SK-N-SH (cell line): Measurements from ENCODE around the gene ORM1. TPM values are rescaled to one million over a fixed set of nuclear protein-coding genes. Genes with fewer than 3 reads are reported as not detected.

Source experiments
- CTCF ChIA-PET: fragments of 300-600, 350-600 bp; formaldehyde crosslinking; extraction: SDS; loops from one replicate; lab custom pipeline; 2021; lab: Yijun Ruan, JAX
- POLR2A ChIA-PET: fragments of 350-600 bp; sonication (Branson Sonifier 250); formaldehyde crosslinking; extraction: SDS; loops from one replicate; lab custom pipeline; 2020; ENCODE audit warnings: antibody characterized with exemption, inconsistent platforms; lab: Yijun Ruan, JAX
- DNase-seq: peaks from one replicate; pipeline ENCODE4 v3.0.0; 2012
- H2AFZ ChIP-seq: fragments of 200-600 bp; sonication (generic); 2 replicates; pipeline ENCODE4 v1.8.1; 2016; ENCODE audit warnings: antibody characterized with exemption, mild to moderate bottlenecking, low read depth
- H3F3A ChIP-seq: fragments of 200-600 bp; sonication (generic); replicated peaks from 2 replicates; pipeline ENCODE3; 2016; ENCODE audit warnings: antibody characterized with exemption, mild to moderate bottlenecking; ENCODE audit not compliant: insufficient read depth
- H3K27ac ChIP-seq, 2 experiments: fragments of 200-500 bp in 1 of 2; fragments of 200-600 bp in 1 of 2; sonication (Bioruptor generic) in 1 of 2; sonication (generic), shearing (Covaris generic) in 1 of 2; 2 replicates each; pipeline versions ENCODE4 v1.5.1 to v1.6.1; 2014 to 2016; ENCODE audit warnings: low read depth in 2 of 2, inconsistent platforms in 1 of 2, low read length in 1 of 2, mild to moderate bottlenecking in 1 of 2, mixed read lengths in 1 of 2
- H3K27me3 ChIP-seq: fragments of 200-600 bp; sonication (generic), shearing (Covaris generic); 2 replicates; pipeline ENCODE4 v1.6.1; 2016; ENCODE audit warnings: mixed run types; ENCODE audit not compliant: insufficient read depth
- H3K36me3 ChIP-seq, 2 experiments: fragments of 200-500 bp in 1 of 2; fragments of 200-600 bp in 1 of 2; sonication (Bioruptor generic) in 1 of 2; sonication (generic) in 1 of 2; replicated peaks in 1 of 2; 2 replicates each; pipeline versions ENCODE3 to v1.5.1; 2014 to 2016; ENCODE audit warnings: low read length in 1 of 2, mild to moderate bottlenecking in 1 of 2; ENCODE audit not compliant: insufficient read depth in 2 of 2, control insufficient read depth in 1 of 2
- H3K4me1 ChIP-seq, 2 experiments: fragments of 200-500 bp in 1 of 2; fragments of 200-600 bp in 1 of 2; sonication (Bioruptor generic) in 1 of 2; sonication (generic), shearing (Covaris generic) in 1 of 2; 2 replicates each; pipeline versions ENCODE4 v1.5.1 to v1.6.1; 2014 to 2016; ENCODE audit warnings: low read depth in 1 of 2, low read length in 1 of 2, mixed run types in 1 of 2; ENCODE audit not compliant: insufficient read depth in 2 of 2, control insufficient read depth in 1 of 2
- H3K4me2 ChIP-seq: fragments of 200-600 bp; sonication (generic), shearing (Covaris generic); 2 replicates; pipeline ENCODE4 v1.6.1; 2017; ENCODE audit warnings: mixed run types
- H3K4me3 ChIP-seq, 2 experiments: fragments of 200-500 bp in 1 of 2; fragments of 200-600 bp in 1 of 2; sonication (Bioruptor generic) in 1 of 2; sonication (generic), shearing (Covaris generic) in 1 of 2; 2 replicates each; pipeline versions ENCODE4 v1.5.1 to v1.8.1; 2014 to 2016; ENCODE audit warnings: low read depth in 2 of 2, inconsistent platforms in 1 of 2, low read length in 1 of 2, mild to moderate bottlenecking in 1 of 2, mixed read lengths in 1 of 2, moderate library complexity in 1 of 2
- H3K79me2 ChIP-seq: fragments of 200-600 bp; sonication (generic); 2 replicates; pipeline ENCODE4 v1.8.1; 2017; ENCODE audit warnings: mild to moderate bottlenecking; ENCODE audit not compliant: insufficient read depth
- H3K9ac ChIP-seq: fragments of 200-600 bp; sonication (generic); 2 replicates; pipeline ENCODE4 v1.6.1; 2017; ENCODE audit warnings: mixed run types
- H3K9me2 ChIP-seq: fragments of 200-600 bp; sonication (generic); 2 replicates; pipeline ENCODE4 v1.6.1; 2017; ENCODE audit warnings: mixed run types
- H3K9me3 ChIP-seq: fragments of 200-600 bp; sonication (generic); 2 replicates; pipeline ENCODE4 v1.6.1; 2017; ENCODE audit warnings: mixed run types, mild to moderate bottlenecking, moderate library complexity
- H4K20me1 ChIP-seq: fragments of 200-600 bp; sonication (generic); 2 replicates; pipeline ENCODE4 v1.6.1; 2017; ENCODE audit warnings: mild to moderate bottlenecking, mixed run types; ENCODE audit not compliant: insufficient read depth
- CHD2 ChIP-seq: fragments of 150-350 bp; IDR thresholded peaks from 2 replicates; pipeline ENCODE4 v1.6.1; 2018; ENCODE audit warnings: low read length; ENCODE audit not compliant: partially characterized antibody
- ELF1 ChIP-seq: IDR thresholded peaks from 2 replicates; pipeline ENCODE4 v1.4.0; 2012
- EP300 ChIP-seq, 2 experiments: IDR thresholded peaks; 2 replicates each; pipeline versions ENCODE4 v1.4.0 to v1.6.1; 2012; ENCODE audit warnings: borderline replicate concordance in 1 of 2, low read depth in 1 of 2, low read length in 1 of 2
- FOSL2 ChIP-seq: IDR thresholded peaks from 2 replicates; pipeline ENCODE4 v1.4.0; 2012; ENCODE audit warnings: low read depth, mild to moderate bottlenecking, moderate library complexity, borderline replicate concordance
- GABPA ChIP-seq: IDR thresholded peaks from 2 replicates; pipeline ENCODE4 v1.4.0; 2012; ENCODE audit warnings: low read depth, mild to moderate bottlenecking
- GATA2 ChIP-seq: sonication (generic); formaldehyde crosslinking; IDR thresholded peaks from 2 replicates; pipeline ENCODE4 v1.5.0; 2020; ENCODE audit warnings: mild to moderate bottlenecking, missing genetic modification reagents
- JUND ChIP-seq: IDR thresholded peaks from 2 replicates; pipeline ENCODE4 v1.4.0; 2012
- MEF2A ChIP-seq: IDR thresholded peaks from 2 replicates; pipeline ENCODE4 v1.4.0; 2012; ENCODE audit warnings: low read depth, borderline replicate concordance
- RXRA ChIP-seq: IDR thresholded peaks from 2 replicates; pipeline ENCODE4 v1.4.0; 2012; ENCODE audit warnings: low read depth, mild to moderate bottlenecking, borderline replicate concordance
- TEAD4 ChIP-seq: IDR thresholded peaks from 2 replicates; pipeline ENCODE4 v1.4.0; 2012; ENCODE audit warnings: mild to moderate bottlenecking, borderline replicate concordance; ENCODE audit not compliant: insufficient read depth
- WGBS: methylation state at CpG from one replicate; pipeline ENCODE4 v1.1.6; 2017; ENCODE audit warnings: low lambda C conversion rate; 5-methylcytosine and 5-hydroxymethylcytosine counted together
- polyA plus RNA-seq, 3 experiments: library from polyadenylated mRNA; depleted of rRNA; stranded (reverse); fragments of >200 nt; gene quantifications; 2 replicates each; pipeline ENCODE4 v1.2.3, GENCODE V29; 2012
- TF ChIP-seq, protein P1 (sequence below): IDR thresholded peaks from 2 replicates; pipeline ENCODE4 v1.4.0; 2012; ENCODE audit warnings: low read depth
- TF ChIP-seq, protein P2 (sequence below): IDR thresholded peaks from 2 replicates; pipeline ENCODE4 v1.4.0; 2012; ENCODE audit warnings: low read depth, borderline replicate concordance
- TF ChIP-seq, protein P3 (sequence below): IDR thresholded peaks from 2 replicates; pipeline ENCODE4 v1.6.1; 2012; ENCODE audit warnings: mild to moderate bottlenecking, low read depth, low read length, moderate library complexity

Gene ORM1
- polyA plus RNA-seq, 1 of the 3 experiments (the other 2 are of a cell fraction), result not detected

GRCh38 chr9:114359801-114360200 lies 36.9 kb downstream of the ORM1 start:
- no peak overlapping the region for H3K4me2 ChIP-seq
- WGBS, result 92% methylated on average over 5 of the region's 7 CpGs
- H3K4me3 ChIP-seq, result no peak overlapping the region
- H3K36me3 ChIP-seq, result no peaks in the 10 kb centered on the region
- no peaks in the 10 kb centered on the region for H3K9me2 ChIP-seq
- TF ChIP-seq RXRA (no peak), EP300 (IDR thresholded peaks at IDR 0.05; ENCODE audit: borderline replicate concordance in 1 of 2, low read depth in 1 of 2, low read length in 1 of 2) (no peak), TEAD4 (no peak), CHD2 (no peak), ELF1 (no peak), GATA2 (CRISPR knock-in tag) (no peak)
- TF ChIP-seq, protein P1, sequence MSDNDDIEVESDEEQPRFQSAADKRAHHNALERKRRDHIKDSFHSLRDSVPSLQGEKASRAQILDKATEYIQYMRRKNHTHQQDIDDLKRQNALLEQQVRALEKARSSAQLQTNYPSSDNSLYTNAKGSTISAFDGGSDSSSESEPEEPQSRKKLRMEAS, result no peak
- TF ChIP-seq, protein P2, sequence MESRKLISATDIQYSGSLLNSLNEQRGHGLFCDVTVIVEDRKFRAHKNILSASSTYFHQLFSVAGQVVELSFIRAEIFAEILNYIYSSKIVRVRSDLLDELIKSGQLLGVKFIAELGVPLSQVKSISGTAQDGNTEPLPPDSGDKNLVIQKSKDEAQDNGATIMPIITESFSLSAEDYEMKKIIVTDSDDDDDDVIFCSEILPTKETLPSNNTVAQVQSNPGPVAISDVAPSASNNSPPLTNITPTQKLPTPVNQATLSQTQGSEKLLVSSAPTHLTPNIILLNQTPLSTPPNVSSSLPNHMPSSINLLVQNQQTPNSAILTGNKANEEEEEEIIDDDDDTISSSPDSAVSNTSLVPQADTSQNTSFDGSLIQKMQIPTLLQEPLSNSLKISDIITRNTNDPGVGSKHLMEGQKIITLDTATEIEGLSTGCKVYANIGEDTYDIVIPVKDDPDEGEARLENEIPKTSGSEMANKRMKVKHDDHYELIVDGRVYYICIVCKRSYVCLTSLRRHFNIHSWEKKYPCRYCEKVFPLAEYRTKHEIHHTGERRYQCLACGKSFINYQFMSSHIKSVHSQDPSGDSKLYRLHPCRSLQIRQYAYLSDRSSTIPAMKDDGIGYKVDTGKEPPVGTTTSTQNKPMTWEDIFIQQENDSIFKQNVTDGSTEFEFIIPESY, result no peak
- TF ChIP-seq, protein P3, sequence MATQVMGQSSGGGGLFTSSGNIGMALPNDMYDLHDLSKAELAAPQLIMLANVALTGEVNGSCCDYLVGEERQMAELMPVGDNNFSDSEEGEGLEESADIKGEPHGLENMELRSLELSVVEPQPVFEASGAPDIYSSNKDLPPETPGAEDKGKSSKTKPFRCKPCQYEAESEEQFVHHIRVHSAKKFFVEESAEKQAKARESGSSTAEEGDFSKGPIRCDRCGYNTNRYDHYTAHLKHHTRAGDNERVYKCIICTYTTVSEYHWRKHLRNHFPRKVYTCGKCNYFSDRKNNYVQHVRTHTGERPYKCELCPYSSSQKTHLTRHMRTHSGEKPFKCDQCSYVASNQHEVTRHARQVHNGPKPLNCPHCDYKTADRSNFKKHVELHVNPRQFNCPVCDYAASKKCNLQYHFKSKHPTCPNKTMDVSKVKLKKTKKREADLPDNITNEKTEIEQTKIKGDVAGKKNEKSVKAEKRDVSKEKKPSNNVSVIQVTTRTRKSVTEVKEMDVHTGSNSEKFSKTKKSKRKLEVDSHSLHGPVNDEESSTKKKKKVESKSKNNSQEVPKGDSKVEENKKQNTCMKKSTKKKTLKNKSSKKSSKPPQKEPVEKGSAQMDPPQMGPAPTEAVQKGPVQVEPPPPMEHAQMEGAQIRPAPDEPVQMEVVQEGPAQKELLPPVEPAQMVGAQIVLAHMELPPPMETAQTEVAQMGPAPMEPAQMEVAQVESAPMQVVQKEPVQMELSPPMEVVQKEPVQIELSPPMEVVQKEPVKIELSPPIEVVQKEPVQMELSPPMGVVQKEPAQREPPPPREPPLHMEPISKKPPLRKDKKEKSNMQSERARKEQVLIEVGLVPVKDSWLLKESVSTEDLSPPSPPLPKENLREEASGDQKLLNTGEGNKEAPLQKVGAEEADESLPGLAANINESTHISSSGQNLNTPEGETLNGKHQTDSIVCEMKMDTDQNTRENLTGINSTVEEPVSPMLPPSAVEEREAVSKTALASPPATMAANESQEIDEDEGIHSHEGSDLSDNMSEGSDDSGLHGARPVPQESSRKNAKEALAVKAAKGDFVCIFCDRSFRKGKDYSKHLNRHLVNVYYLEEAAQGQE, result no peak
- no peak for DNase-seq
- H3K9me3 ChIP-seq, result no peaks in the 10 kb centered on the region
- no peaks in the 10 kb centered on the region for H3F3A ChIP-seq
- ChIA-PET POLR2A (no interaction called here), CTCF (no interaction called here)
- H3K27me3 ChIP-seq, result no peaks in the 10 kb centered on the region
- no peak overlapping the region for H2AFZ ChIP-seq
- no peak overlapping the region for H3K9ac ChIP-seq
- H3K4me1 ChIP-seq, result no peaks in the 10 kb centered on the region; a peak in 1 of 4 replicates
- no peaks in the 10 kb centered on the region for H4K20me1 ChIP-seq
- no peak overlapping the region for H3K27ac ChIP-seq
- no peaks in the 10 kb centered on the region for H3K79me2 ChIP-seq

DNA sequence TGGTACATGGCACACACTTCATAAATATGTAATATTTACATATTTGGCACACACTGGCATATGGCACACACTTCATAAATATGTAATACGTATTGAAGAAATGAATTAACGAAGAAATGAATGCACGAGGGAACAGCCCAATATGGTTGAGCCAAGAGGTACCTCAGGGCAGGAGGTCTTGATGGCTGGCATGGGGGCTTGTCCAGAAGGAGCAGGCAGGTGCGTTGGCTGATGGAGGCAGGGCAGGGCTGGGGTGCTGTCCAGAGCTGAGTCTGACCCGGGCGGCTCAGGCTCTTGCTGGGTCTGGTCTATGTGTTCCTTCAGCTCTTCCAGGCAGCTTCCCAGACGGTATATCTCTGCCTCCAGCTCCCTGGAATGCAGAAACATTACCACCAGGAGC lies 38.6 kb downstream of the ORM1 start:
- no peak for TF ChIP-seq JUND
- TF ChIP-seq MEF2A, result no peak
- no peak for TF ChIP-seq GABPA
- no peak for TF ChIP-seq TEAD4
- TF ChIP-seq GATA2 (CRISPR knock-in tag), result no peak
- TF ChIP-seq, protein P3, result no peak
- no peak for TF ChIP-seq FOSL2
- TF ChIP-seq CHD2, result no peak

More for the DNA sequence above, 38.6 kb downstream of the ORM1 start:
- Histone ChIP-seq H3K36me3 (no peaks in the 10 kb centered on the region), H3K27ac (no peak overlapping the region), H3K9me3 (no peaks in the 10 kb centered on the region), H4K20me1 (no peaks in the 10 kb centered on the region), H3K9ac (no peak overlapping the region), H2AFZ (no peak overlapping the region), H3F3A (no peaks in the 10 kb centered on the region), H3K9me2 (no peaks in the 10 kb centered on the region), H3K79me2 (no peaks in the 10 kb centered on the region), H3K4me3 (no peak overlapping the region), H3K4me2 (no peak overlapping the region), H3K27me3 (no peaks in the 10 kb centered on the region), H3K4me1 (peaks cover 0 to 5% of the 10 kb centered on the region in 2 experiments; a peak in 1 of 4 replicates)
- DNase-seq, result no peak
- ChIA-PET CTCF (no interaction called here), POLR2A (no interaction called here)
- 93% methylated on average over 3 of the region's 7 CpGs for WGBS
